HG03521 (cell line): ENCODE results near the gene CHRM2.

Experiments
- ATAC-seq: cut with Tn5 transposase; IDR thresholded peaks from one replicate; pipeline ENCODE4 v1.9.1; 2021; ENCODE audit warnings: mild to moderate bottlenecking, moderate library complexity; ENCODE audit not compliant: unreplicated experiment

CHRM2 gene

DNA sequence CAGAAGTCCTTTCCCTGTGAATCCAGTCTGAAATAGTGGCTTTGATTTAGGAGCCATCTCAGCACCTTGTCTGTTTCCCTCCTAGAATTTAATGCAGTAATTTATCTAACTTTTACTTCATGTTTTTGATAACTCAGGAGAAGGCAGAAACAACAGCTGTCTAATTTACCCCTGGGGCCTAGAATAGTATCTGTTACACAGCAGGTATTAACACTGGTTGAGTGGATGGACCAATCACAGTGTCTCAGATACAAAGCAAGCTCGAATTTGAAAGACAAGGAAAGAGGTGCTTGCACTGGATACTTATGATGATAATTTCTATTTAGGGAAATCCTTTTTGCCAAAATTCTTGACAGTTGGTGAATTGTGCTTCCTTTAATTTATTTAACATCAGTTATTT lies 23.4 kb downstream of the CHRM2 start:
- ATAC-seq = no peak

DNA sequence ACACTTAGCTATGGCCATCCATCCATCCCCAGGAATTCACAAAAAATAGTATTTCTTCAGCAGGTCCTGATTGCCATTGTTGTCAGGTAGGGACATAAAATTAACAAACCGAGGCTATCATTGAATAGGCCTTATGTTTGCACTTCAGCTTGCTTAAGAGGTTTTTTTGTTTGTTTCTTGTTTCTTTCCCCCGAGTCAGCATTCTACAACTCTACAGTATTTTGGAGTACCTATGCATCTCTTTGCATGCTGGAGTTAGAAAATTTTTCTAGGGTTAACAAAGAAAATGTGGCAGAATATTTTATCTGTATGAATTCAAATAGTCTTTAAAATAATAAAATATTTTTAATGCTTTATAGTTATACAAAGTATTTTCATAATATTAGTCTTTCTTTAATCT lies 26.3 kb downstream of the CHRM2 start:
- no peak for ATAC-seq

DNA sequence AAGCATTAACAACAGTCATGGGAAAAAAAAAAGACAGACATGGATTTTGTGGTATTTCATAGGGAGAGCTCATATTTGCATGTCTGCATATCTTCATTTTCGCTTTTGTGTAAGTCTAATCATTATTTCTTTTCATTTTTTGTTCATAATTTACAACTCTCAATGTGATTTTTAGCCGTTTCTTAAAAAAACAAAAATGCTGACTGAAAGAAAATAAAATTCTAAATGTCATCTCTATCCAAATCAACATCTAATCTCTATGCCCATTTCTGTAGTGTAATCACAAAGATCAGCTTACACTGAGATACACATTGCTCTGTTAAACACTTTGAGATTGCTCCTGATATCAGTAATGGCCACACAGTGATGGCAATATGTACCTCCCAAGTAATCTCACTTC lies 29.2 kb downstream of the CHRM2 start:
- no peak for ATAC-seq

DNA sequence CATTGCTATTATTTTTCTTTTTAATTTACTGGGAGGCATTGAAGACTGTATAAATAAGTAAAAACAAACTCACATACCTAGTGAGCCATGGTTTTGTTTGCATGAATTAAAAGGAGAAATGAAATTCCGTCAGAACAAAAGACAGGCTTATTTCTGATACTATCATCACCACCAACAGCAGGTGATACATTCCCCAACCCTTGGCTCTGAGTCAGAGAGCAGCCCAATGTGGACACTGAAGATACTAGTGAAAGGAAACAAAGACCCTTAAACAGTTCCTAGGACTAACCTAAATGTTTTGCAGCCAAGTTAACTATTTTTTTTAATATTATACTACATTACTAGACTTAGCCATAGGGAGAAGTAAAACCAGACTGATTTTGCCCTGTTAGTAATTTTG lies 31.6 kb downstream of the CHRM2 start:
- ATAC-seq = no peak

DNA sequence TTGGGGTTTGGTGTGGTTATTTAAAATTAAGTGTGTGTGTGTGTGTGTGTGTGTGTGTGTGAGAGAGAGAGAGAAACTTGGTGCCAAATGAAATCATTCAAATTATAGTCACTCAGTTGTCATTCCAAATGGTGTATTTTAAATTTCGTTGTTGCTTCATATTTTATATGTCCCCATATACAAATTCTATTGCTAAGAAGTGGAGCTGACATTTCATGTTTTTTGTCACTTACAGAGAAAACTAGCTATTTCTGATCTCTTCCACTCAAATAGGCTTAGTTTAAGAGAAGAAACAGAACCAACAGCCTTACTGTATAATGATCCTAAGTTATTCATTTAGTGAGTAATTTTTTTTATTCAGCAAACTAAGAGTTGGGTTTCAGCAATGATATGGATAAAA lies 42.3 kb downstream of the CHRM2 start:
- no peak for ATAC-seq

DNA sequence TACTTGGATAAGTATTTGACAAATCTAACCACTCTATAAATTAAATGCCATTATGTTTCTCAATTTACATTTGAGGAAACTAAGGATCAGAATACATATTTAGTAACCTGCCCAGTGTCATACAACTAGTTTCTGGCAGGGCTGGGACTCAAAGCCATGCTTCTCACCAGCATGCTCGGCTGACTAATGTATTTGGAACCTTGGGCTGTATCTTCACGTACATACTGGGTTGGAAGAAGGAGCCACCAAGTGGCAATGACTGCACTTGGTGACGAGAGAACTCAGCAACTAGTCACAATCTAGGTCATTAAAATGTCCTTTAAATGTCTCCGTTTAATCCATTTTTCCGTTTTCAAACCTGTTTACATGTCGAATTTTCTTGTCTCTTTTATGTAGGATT lies 42.9 kb downstream of the CHRM2 start:
- ATAC-seq = no peak

DNA sequence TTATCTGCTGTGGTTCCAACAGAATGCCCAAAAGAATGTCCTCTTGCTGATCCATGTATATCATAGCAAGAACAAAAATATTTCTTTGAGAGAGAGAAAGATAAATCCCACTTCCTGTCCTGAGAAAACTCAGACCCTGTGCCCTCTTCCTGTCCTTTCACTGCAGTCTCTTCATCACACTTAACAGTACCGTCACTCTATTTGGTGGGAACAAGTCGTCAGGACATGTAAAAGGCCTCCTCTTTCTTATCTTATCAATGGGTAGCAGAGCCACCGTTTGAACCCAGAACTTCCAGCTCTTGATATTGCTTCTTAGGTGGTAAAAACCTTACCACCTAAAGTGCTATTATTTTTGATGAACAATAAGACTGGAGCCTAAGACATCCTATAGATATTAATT lies 43.9 kb downstream of the CHRM2 start:
- ATAC-seq = no peak

DNA sequence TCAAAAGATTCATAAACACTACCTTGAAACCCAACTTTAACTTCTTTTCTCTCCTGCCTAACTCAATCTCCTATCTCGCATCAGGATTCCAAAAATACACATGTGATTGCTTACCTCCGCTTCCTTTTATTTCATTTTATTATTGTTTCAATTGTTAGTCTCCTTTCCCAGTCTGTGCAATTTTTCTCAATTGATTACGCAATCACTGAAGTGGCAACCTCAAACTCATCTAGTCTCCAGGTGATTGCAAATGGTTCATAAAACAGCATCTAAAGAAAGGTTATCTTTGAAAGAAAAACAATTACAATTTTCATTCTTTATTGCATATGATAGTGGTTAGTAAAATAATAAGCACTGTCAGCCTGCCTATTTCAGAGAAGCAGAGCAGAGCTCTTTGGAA lies 45.6 kb downstream of the CHRM2 start:
- no peak for ATAC-seq

DNA sequence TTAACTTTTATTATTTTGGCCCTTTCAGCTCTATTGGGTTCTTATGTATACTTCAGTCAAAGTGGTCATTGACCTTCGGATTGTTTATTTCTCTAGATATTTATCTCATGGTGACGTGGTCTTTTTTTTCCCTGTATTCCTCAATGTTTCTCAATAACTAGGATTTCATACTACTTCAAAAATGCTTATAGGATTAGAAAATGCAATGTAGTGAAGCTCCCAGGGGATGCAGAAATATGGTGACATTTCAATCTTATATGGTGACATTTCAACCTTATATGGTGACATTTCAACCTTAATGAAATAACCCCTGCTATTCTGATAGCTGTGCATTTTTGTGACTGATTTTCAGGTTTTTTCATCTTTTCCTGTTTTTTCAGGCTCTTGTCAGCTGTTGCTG lies 51.4 kb downstream of the CHRM2 start:
- ATAC-seq = no peak

DNA sequence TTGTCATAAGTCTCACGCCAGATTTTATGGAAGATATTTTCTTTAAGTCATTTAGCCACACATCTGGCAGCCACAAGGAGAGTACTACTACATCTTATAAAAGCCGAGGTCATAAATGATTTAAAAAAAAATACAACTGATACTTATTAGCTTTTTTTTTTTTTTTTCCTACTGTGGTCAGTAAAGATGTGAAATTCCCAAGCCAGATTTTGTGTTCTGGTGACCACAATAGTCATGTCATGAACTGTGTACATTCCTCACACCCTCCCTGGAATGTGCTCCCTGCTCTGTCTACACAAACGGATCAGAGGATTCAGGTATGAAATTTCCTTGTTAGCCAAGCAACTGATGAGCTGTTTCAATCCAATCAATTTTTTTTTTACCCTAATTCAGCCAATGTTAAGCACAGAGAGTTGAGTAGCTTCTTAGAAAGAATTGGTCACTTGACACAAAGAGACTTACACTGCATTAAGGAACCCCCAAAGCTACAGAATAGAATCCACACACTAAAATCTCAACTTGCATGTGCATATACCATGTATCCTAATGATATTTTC lies 54.7 kb downstream of the CHRM2 start:
- ATAC-seq = no peak

DNA sequence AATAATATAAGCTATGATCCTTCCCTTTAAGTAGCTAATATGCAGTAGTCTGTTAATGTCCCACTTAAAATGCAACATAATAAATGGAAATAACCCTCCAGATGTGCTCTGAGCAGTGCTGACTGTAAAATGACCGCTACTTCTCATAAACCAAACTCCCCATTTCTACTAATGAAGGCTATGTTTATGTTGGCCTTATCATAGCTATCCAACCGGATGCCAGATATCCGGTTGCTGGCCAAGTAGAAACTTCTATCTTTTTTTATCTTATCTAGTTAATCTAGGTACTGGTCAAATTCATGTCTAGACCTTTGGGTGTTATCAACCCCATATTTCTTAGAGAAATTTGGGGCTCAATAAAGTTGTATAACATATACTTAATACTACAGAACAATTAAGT lies 56.6 kb downstream of the CHRM2 start:
- no peak for ATAC-seq

DNA sequence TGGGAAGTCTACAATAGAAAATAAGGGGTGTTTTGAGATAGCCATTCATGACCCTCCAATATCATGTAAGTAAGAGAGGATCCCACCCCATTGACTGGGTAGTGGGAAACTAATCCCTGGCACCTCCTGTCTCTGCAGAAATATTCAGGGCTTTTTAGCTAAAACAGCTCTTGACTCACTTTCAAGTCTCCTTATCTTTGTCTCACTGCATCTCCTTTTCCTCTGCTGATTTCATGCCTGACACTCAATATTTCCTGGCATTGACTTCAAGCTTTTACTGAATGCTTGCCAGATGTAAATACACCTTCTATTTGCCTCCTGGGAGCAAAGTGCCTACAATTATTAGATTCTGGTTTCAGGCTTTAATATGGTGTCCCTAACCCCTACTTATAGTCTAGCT lies 57.1 kb downstream of the CHRM2 start:
- ATAC-seq = no peak

DNA sequence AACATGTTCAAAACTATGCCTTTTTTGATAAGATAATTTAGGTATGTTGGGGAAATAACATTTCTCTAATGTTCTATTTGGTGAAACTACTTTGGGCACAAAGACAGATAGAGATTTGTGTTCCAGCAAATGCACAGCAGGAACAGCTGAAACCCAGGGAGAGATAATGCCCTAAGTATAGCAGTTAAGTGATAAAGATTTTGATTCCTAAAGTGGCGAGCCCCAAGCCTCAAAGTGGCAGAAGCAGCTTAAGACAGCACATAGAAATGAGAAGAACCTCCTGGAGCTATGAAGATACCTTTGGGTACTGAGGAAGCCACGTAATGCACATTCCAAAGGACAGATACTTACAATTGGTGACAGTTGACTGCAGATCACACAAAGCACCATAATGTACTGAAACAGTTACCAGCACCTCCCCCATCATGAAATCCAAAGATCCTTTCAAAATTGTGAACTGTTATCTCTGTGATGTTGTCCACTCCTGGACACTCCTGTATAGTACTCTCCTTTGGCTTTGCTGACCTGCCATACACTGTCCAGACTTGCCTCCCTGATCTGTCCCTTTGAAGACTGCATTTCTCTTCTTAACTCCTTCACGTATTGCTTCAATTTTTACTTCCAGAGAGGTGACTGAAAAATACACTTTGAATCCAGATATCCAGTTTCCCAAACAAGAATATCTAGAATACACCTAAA lies 62.9 kb downstream of the CHRM2 start:
- ATAC-seq = no peak

DNA sequence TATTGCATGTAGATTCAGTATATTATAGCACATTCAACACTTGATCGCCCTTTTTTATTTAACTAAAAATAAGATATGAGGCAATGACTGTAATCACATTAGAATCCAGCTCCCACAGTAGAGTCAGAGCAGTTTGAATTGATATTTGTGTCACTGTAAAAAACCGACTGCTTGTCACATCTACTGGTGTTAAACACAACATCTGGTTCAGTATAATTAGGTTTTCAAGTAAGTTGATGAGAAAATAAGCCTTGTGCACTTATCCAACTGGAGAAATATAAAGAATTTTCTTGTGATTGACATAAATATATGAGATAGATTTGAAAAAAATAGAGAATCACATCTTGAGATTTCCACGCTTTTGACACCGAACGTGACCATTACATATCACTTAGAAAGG lies 69.0 kb downstream of the CHRM2 start:
- no peak for ATAC-seq

DNA sequence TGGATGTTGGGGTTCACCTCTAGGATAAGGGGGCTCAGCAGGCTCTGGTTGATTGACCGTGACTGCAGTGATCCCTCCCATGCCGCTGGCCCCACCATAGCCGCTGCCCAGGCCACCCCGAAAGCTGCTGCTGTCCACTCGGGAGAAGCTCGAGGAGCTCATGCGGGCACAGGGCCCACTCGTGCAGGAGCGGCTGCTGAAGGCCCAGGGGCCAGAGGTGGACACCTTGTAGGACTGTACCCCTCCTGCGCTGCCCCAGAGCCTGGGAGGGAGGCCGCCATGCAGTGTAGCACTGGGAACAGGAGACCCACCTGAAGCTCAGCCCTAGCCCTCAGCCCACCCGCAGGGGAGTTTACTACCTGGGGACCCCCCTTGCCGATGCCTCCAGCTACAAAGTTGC lies 70.0 kb downstream of the CHRM2 start:
- ATAC-seq = no peak

DNA sequence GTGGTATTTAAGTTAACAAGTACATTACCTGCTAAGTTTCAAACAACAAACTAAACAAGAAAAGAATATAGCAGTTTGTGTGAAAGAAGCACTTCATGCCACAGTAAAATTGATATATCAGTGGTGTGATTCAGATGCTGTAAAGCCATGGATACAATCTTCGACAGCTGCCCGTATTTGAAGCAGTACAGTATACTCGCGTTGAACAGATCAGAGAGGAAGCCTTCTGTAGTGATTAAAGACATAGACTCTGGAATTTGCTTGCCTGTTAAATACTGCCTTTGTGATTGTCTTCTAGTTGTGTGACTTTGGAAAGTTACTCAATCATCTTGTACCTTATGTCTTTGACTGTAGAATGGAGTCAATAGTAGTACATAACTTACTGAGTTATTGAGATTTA lies 71.7 kb downstream of the CHRM2 start:
- ATAC-seq = no peak

DNA sequence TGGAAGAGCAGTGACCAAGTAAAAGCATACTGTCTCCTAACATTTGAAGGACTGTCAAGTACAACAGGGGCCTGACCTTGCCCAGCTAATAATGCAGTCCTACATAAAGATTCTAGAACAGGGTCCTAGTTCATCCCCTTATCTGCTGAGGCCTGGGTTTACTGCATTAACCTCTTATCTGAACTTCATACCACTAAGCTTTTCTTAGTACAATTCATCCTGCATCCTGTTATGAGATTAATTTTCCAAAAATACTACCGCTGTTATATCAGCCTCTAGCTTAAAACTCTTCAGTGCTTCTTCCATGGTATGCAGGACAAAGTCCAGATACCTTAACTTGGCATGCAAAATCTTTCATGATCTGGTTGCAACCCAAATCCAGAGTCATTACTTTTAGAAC lies 72.5 kb downstream of the CHRM2 start:
- no peak for ATAC-seq

DNA sequence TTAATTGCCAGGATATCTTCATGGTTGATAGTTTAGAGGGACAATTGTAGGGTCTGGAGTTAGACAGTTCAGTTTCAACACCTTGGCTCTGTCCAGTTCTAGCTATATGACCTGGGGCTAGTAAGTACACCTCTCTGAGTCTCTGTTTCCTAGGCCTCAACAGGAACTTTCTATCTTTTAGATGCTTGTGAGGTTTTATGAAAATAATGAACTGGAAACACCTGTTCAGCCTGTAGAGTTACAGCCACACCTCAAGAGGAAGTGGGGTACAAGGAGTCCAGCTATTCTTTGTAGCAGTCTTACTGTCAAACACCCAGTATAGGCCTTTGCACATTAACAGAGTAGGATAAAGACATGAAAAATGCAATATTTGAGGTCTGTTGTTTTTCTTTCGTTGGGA lies 73.4 kb downstream of the CHRM2 start:
- ATAC-seq = no peak

DNA sequence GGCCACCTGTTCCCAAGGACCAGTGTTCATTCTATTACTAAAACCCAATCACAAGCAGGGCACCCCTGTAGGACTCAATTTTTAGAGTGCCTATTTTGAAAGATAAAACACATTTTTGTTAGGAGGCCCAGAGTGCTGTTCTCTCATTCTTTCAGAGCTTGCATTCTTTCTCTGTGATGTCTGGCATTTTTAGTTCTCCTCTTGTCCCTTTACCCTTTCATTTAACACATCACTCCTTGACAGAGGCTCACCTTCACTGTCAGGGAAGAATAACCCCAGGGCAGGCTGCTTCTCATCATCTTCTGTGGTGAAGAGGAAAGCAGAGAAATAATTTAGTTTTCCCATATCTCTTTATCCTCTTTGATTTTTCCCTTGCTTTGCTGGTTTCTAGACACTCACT lies 73.9 kb downstream of the CHRM2 start:
- ATAC-seq = no peak

DNA sequence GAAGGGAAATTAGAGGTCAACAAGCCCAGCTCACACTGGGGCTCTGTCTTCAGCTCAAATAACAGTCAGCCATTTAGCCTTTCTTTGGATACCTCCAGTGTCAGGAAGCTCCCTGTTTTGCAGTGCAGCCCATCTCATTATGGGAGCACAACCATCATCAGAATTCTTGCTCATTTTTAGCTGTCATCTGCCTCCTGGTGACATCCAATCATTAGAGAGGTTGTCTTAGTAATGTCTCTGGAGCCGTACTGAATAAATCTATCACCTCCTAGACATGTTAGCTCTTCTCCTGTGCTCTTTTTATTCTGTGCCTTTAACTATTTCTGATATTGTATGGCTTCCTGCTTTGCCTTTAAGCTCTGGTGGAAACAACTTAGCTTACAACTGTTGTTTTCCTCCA lies 74.5 kb downstream of the CHRM2 start:
- no peak for ATAC-seq

DNA sequence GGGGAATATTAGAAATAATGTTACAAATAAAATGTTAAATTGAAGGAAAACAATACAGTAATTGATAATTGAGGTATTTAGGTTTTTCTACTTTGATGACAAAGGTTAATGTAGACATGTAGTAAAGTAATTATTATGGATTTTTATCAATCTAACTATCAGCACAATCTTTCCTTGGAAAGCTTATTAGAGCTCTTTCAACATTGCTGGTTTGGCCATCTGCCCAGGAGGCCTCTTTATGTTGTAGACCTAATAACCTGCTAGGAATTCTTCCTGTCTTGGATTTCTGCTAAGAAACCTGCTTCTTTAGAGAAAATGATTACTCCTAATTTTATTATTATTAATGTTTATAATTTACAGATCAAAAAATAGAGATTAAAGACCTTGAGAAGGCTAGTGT lies 78.9 kb downstream of the CHRM2 start:
- ATAC-seq = no peak

DNA sequence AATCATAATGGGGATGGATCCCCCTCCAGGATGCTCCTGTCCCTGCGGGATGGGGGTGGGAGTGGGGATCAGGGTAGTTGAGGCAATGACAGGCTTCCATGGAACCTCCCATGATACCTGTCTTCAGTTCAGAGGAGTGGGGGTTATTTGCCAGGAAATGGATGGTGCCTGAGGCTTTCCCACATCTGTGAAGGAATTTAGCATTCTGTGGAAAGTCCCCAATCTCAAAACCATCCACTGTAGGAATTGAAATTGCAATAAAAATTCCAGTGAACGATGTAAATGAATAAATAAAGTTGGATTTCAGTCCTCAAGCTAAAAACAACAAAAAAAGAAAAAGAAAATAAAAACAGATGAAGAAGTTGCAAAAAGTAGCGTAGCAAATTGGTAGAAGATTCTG lies 81.9 kb downstream of the CHRM2 start:
- no peak for ATAC-seq

DNA sequence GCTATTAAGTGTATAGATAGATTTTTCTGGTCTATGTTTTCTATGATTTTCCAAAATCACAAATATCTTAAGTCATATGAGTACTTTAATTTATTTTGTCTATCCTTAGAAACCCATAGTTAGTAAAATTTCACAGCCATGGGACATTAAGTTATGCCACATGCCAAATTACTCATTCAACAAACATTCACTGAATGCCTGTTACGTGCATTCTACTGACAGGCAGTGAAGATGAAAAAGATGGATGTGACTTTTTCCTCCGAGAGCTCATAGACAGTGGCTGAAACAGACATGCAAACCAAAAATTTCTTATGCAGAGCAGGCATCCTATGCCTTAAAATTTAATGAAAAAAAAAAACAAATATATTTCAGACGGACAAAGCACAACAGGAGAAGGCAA lies 84.9 kb downstream of the CHRM2 start:
- no peak for ATAC-seq
